Activated CD4-positive, alpha-beta T cell treated with anti-CD3 and anti-CD28 coated beads, Interleukin-2, amount 50 U/mL, for 16 hours (primary cell): Measurements from ENCODE around the gene OR1J1.

ENCODE experiments used
- DNase-seq: peaks from one replicate; pipeline ENCODE4 v3.0.0-alpha.2; 2020

Gene OR1J1, protein sequence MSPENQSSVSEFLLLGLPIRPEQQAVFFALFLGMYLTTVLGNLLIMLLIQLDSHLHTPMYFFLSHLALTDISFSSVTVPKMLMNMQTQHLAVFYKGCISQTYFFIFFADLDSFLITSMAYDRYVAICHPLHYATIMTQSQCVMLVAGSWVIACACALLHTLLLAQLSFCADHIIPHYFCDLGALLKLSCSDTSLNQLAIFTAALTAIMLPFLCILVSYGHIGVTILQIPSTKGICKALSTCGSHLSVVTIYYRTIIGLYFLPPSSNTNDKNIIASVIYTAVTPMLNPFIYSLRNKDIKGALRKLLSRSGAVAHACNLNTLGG

DNA sequence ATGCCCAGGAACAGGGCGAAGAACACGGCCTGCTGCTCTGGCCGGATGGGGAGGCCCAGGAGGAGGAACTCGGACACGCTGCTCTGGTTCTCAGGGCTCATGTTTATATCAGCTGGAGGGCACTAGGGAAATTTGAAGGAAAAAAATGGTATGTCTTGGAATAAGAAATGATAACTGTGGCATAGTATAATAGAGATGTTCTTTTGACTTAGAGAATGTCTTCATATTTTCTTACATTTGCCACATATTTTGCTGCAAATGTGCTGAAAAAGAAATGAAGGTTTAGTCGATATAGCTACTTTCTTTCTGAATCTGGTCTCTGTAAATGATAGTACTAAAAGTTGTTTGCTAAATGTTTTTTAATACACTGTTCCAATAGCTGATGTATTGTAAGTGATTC lies at the start of gene OR1J1:
Gene OR1J1 (minus strand): TSS at position 101 of the 400 bp plus-strand sequence. CDS start 0 bp downstream, at position 101.
- no peak for DNase-seq

DNA sequence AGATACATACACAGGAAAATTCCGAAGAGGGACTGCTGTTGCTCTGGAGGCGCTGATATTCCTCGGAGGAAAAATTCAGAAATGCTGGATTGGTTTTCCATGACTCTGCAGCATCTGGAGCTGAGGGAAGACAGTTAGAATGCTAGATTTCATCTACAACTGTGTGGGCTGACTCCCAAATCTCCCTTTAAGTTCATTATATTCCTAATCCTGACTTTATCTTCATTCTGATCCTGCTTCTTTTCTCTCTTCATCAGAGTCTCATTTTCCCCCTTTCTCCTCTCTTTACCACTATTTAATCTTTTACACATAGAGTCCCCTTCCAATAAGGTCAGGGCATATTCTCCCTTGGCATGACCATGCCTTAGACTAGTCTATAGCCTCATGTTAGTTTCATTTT lies 49.5 kb upstream of the OR1J1 start, which contains the start of gene OR1N1:
Gene OR1N1 (minus strand): TSS at position 101 of the 400 bp plus-strand sequence. CDS start 0 bp downstream, at position 101.
- DNase-seq, result no peak

DNA sequence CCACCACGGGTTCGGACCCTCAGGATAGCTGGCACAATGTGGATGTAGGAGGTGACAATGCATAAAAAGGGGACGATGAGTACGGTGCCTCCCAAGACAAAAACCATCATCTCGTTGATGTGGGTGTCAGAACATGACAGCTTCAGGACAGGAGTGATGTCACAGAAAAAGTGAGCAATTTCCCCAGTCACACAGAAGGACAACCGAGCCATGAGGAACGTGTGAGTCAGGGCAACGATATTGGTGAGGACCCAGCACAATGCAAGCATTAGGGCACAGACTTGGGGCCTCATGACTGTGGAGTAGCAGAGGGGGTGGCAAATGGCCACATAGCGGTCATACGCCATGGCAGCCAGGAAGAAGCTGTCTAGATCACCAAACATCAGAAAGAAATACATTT lies 48.9 kb upstream of the OR1J1 start:
- DNase-seq, result no peak

DNA sequence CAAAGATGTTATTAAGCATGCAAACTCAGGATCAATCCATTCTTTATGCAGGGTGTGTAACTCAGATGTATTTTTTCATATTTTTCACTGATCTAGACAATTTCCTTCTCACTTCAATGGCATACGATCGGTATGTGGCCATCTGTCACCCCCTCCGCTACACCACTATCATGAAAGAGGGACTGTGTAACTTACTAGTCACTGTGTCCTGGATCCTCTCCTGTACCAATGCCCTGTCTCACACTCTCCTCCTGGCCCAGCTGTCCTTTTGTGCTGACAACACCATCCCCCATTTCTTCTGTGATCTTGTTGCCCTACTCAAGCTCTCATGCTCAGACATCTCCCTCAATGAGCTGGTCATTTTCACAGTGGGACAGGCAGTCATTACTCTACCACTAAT lies 41.6 kb upstream of the OR1J1 start:
- no peak for DNase-seq

DNA sequence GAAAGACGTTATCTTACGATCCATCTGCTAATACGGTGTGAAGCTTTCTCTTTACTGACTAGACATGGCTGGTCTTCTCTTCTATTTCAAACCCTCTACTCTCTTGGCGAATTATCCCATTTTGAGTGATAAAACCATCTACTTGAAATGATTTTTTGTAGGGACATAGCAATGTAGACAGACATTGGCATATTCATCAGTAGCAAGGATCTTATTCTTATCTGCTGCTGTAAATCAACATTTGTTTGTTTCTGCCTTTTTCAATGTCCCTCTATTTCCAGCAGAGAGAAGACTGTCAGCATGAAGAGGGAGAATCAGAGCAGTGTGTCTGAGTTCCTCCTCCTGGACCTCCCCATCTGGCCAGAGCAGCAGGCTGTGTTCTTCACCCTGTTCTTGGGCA lies 41.1 kb upstream of the OR1J1 start, which contains the start of gene OR1J4:
Gene OR1J4 (plus strand): TSS at position 301 of the 400 bp plus-strand sequence. CDS start 0 bp downstream, at position 301.
- DNase-seq, result no peak

DNA sequence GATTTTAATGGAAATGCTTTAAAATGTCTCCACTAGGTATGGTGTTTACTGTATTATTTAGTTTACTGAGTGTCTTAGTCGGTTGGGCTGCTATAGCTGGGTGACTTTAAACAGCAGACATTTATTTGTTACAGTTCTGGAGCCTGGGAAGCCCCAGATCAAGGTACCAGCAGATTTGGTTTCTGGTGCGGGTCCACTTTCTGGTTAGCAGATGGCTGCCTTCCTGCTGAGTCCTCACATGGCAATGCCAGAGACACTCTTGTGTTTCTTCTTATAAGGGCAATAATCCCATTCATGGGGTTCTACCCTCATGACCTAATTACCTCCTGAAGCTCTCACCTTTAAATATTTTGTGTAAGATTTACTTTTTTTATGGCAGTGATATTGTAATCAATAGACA lies 40.5 kb upstream of the OR1J1 start:
- DNase-seq, result no peak

DNA sequence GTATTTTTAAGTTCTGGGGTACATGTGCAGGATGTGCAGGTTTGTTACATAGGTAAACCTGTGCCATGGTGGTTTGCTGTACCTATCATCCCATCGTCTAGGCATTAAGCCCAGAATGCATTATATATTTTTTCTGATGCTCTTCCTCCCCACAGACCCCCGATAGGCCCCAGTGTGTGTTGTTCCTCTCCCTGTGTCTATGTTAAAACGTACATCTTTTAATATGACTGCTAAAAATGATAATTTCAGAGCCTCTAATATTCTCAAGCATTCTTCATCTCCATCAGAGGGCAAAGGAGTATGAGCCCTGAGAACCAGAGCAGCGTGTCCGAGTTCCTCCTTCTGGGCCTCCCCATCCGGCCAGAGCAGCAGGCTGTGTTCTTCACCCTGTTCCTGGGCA lies 32.8 kb upstream of the OR1J1 start, which contains the start of gene OR1J2:
Gene OR1J2 (plus strand): TSS at position 301 of the 400 bp plus-strand sequence. CDS start 0 bp downstream, at position 301.
- DNase-seq, result no peak

DNA sequence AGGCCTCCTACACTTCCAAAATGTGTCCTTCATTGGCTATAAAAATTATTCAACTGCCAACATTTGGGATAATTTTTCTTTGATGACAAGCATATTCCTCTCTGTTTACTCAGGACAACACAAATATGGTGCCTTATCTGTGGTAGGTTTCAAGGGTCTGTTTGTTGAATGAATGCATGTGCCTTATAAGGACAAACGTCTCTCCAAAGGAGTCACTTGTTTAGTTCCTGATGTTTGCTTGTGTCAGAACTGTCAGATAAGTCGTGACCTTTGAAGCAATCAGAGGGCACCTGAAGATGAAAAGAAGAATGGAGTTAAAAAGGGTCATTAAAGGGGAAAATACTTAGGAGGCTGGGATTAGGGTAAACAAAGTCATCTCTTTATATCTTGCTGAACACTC lies 29.2 kb upstream of the OR1J1 start:
- DNase-seq, result no peak

DNA sequence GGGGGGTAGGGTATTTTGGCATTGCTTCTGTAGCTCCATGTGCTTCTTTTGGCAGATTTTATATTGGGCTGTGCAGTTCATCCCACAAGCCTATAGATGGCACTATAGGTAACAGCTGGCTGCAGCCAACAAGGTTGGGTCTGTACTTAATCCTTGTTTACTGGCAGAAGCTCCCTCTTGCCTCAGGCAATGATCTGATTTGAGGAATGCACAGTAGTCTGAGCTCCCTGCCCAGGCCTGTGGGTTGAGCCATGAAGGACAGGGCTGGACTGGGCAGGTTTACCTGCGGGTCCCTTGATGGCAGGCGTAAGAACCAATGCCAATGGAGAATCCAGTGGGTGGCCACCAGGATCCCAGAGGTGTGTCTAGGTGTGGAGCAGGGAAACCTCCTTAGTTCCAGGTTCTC lies 21.2 kb upstream of the OR1J1 start:
- peak; percentile 45 for DNase-seq

DNA sequence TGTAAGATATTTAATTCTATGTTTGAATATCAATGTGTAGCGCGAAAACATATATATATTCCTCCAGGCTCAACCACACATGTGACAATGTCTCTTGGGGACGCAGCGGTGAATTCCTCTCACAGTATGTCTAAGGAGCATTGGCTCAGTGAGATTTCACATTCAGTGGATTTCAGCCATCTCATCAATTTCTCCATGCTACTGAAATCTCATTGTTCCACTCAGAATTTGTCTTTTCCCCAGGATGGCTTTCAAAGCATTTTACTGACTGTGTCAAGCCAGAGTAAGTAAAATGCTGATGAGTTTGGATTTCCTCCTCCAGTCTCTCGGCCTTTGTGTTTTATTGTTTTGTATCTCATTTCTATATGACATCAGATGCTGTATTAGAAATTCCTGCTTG lies 1.3 kb upstream of the OR1J1 start:
- no peak for DNase-seq

DNA sequence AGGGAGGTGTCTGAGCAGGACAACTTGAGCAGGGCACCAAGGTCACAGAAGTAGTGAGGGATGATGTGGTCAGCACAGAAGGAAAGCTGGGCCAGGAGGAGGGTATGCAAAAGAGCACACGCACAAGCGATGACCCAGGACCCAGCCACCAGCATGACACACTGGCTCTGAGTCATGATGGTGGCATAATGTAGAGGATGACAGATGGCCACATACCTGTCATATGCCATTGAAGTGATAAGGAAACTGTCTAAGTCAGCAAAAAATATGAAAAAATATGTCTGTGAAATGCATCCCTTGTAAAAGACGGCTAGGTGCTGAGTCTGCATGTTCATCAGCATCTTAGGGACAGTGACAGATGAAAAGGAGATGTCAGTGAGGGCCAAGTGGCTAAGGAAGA lies 380 bp downstream of the OR1J1 start:
- DNase-seq, result no peak

DNA sequence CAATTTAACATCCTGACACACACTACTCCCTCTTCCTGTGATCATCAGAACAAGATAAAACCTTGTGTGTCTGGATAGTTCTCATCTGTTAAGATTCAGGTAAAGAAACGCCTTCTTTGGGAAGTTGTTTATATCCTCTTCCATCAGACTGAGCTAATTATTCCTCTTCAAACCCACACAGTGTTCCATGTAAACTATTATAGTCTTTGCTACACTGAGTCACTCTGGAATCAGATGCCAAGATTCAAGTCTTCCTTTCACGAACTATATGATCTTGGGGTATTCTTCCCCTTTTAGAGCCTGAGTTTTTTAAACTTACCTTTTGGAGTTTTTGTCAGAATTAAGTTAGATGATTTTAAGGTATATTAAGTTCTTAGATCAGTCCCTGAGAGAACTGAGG lies 2.0 kb downstream of the OR1J1 start:
- DNase-seq, result no peak

DNA sequence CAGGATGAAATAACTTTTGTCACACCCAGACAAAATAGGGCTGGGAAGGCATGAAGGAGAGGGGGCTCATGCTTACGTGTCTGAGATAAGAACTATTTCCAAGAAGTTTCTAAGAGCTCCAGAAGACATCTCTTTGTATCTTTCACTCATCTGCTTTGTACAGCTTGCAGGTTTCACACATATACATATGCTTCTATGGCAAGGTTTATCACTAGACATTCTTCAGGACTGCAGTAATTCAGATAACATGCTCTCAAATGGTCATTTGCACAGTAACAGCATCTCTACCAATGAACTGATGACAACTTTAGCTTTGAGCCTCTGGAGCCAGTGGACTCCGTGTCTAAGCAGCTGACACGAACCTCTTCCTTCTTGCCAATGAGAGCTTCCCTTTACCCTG lies 3.2 kb downstream of the OR1J1 start:
- DNase-seq, result no peak

DNA sequence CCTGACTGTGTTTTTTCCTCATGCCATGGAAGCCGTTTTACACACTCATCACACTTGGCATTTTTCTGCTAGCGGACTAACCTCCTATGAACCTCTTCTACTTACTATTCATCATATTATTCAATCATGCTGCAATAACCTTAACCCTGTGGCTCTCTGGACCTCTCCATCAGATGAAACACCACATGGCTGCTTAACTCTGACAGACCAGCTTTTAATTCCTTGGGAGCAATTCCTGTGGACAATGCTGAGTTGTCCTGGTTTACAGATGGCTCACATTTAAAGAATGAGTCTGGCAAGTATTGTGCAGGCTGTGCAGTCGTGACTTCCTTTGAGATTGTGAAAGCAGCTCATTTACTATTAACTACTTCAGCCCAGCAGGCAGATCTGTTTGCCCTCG lies 9.0 kb downstream of the OR1J1 start:
- DNase-seq, result no peak

DNA sequence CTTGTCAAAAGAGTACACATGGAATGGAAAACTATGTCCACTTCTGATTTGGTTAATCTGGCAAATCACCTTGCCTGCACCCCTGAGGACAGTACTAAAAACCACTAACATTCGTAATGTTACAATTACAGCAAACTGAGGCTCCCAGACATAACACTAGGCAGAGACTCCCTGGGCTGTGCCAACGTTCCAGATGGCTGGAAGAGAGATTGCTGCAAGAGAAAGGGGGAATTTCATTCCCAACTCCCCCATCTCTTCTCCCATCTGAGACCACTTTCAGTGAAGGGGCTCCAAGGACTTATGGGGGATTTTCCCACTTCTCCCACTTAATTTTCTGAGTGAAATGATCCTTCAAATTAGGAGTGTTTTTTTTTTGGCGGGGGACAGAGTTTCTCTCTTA lies 11.3 kb downstream of the OR1J1 start:
- DNase-seq, result no peak

DNA sequence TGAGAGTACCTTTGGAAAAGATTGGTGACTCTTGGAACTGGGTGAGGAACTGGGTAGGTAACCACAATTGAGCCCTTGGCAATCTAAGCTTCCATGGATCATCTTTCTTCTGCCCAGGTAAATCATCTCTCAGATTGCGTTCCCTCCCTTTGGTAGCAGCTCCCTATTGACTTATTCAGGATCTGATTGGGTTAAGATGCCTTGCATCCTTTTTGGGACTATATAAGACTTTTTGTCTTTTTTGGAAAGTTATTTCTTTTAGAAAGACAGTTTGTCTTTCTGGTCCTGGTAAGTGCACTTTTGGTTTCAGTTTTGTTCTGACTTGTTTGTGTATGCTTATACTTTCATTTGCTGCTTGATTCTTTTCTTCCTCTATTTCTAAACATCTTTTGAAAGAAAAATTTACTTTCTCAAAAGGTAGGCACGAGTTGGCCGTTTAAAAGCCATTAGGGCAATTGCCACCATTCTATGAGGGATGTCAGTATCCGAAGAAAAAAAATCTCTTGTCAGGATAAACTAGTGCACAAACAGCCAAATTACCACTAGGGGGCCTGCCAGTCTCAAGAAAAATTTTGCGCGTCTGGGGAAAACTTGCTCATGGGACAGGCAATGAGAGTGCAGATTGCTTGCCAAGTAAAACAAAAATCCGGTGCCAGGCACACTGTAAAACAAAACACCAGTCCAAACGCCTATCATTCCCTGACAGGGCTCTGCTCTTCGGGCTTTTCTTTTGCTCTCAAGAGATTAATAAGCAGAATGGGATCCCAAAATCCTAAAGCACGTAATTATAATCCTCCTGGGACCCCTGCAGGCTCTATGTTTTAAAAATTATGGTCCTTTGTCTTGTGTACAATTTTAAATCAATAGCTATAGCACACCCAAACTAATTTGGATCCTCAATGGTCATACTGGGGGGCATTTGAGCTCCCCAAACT lies 12.8 kb downstream of the OR1J1 start:
- DNase-seq, result peak; percentile 74

DNA sequence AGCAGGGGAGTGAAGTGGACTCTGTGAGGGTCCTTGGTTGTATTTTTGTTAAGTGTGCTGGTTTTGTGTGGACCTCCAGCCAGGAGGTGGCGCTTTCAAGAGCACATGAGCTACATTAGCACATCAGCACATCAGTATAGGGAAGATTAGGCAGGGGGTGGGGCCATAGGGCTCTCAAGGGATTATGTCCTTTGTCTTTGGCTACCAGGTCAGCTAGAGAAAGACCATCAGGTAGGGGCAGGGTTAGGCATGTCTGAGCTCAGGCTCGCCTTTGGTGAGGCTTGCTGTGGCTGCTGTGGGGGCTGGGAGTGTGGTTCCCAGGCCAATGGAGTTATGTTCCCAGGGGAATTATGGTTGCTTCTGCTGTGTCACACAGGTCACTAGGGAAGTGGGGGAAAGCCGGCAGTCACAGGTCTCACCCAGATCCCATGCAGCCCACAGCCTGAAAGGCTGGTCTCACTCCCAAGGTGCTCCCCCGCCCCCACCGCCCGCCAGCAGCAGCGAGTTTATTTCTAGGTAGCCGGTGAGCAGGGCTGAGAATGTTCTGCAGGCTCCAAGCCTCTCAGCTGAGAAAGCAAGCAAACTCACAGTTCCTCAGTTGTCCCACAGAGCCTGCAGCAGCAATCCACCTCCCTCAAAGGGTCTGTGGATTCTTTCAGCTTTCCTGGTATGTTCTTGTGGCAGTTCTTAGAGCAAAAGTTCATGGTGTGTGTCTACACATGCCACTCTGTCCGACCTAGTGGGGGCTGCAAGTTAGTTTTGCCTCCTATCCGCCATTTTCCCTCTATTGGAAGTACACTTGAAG lies 13.7 kb downstream of the OR1J1 start:
- no peak for DNase-seq

DNA sequence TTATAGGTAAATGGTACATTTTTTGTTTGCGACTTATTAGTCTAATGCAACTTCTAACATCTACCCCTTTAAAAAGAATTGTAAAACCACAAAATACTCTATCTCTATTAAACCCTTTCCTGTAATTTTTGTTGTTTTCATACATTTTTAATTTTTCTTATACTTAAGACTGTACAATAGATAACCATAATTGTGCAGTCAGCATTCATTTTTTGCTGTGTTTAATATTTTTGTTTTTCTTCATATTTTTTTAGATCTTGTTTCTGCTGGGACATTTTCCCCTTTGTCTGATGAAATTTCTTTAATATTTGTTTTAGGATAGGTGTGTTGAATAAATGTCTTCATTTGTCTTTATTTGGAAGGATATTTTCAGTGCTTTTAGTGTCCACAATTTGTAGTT lies 19.9 kb downstream of the OR1J1 start:
- no peak for DNase-seq

DNA sequence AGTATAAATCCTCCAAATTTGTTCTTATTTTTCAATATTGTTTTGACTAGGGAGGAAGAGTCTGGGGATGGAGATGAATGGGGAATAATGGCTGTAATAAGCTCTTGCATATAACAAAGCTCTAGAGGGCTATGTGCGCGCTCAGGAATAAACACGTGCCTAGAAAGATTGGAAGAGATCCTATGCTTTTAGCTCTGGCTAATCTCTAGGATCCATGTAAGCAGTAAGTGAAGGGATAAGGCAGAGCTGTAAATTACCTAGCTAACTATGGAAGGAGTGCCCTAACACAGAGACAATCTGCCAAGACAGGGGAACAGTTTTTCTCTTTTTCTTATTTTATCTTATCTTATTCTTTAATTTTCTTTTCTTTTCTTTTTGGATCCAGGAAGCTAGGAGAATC lies 21.6 kb downstream of the OR1J1 start:
- DNase-seq, result no peak

DNA sequence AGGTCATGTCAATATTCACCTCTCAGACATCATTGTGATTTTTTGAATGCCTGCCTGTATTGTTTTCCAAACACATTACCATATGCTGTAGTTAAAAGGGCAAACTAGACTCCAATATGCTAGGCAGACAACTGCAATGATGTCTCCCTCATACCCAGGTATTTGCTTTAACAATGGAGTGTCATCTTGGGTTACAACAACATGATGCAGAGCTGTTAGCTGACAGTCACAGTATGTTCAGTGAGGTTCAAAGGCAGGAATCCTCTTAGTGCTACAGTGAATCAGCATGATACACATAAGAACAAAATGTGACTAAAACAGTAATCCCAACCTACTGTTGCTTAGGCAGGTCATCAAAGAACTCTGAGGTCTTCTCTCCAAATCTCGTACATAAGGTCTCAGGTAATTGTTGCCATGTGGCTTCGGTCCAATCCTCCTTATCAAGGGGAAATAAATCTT lies 24.0 kb downstream of the OR1J1 start:
- no peak for DNase-seq

DNA sequence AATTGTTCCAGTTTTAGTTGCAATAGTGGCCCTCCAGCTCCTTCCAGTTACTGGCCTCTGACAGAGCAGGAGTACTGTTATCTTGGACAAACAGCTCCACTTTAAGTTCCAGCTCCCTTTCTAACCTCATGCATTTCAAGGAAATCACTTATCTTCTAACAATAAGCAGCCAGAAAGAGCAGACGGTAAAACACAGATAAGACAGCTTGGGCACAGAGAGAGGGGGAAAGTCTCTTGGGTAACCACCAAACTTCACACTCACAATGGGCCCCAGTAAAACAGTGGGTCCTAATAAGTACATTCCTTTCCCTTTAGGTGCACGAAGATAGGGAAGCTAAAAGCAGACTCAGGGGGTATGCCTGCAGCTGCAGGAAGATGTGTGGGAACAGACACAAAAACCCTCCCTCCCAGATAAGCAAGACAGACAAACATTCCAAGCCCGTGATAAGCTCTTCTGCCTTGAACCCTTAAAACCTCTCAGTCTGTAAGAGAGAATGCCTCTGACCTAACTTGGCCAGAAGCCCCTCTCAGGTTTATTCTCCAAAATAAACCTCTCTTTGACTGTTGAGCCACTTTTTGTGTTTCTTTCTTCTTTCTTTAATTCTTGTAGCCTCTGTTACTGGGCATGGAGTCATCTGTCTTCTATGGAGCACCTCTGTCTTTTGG lies 30.8 kb downstream of the OR1J1 start:
- DNase-seq, result no peak

DNA sequence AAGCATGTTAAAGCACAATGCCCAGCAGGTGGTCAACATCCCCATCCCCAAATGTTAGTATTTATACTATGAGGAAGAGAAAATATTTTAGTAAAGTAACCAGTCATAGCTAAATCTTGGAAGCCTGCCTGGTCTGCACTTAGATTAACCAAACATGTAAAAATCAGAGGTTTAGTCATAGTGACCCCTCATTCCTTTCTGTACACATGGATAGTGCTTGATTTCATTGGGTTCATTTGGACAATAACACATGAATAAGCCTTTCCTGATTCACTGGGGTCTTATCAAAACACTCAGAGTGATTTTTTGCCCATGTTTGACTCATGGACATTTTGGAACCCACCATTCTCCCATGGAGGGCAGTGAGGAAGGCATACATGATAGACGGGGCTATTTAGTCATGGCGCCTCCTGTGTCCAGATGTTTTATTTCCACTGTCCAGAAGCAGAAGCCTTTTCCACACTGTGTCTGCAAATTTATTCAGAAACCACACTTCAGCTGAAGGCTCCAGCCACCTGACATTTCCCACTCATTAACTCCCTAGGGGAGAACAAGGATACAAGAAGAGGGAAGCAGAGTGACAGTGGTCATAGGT lies 32.5 kb downstream of the OR1J1 start:
- DNase-seq, result no peak
